ENCODE data around the gene CELF5. TPM values are rescaled to one million over a fixed set of nuclear protein-coding genes. Genes with fewer than 3 reads are reported as not detected.

CELF5 gene
- total and polyA plus RNA-seq, 2 experiments from 2014 or later: 5.6 to 10.6 TPM

DNA sequence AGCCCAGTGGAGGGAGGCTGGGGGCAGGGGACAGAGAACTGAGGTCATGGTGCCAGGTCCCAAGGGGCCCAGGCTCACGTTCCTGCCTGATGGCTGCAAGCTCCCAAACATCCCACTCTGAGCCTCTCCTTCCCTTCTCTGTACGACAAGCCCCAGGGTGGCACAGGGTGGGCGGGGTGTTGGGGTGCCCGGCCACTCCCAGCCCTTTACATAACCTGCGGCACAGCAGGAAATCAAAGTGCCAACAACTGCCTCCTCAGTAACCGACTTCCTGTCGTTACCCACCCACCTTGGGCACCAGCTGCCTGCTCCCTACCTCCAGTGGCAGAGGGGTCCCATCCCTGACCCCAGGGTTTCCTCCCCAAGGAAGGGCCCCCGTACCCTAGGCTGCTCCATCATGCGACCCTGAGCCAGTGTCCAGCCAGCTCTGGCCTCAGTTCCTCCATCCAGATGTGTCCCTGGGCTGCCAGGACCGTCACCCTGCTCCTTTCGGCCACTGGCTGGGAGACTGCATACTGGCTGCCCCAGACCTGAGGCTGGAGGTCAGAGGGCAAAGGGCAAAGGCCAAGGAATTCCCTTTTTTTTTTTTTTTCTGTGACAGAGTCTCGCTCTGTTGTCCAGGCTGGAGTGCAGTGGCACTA lies 114.2 kb downstream of the CELF5 start:
- no peak overlapping the region for H3K4me3 Mint-ChIP-seq
- no peak for TF ChIP-seq ZNF114 (CRISPR knock-in tag; IDR thresholded peaks at IDR 0.05)
- no peak for TF ChIP-seq JUNB (IDR thresholded peaks at IDR 0.05; ENCODE audit: unreplicated experiment)
- TF ChIP-seq, protein P1, sequence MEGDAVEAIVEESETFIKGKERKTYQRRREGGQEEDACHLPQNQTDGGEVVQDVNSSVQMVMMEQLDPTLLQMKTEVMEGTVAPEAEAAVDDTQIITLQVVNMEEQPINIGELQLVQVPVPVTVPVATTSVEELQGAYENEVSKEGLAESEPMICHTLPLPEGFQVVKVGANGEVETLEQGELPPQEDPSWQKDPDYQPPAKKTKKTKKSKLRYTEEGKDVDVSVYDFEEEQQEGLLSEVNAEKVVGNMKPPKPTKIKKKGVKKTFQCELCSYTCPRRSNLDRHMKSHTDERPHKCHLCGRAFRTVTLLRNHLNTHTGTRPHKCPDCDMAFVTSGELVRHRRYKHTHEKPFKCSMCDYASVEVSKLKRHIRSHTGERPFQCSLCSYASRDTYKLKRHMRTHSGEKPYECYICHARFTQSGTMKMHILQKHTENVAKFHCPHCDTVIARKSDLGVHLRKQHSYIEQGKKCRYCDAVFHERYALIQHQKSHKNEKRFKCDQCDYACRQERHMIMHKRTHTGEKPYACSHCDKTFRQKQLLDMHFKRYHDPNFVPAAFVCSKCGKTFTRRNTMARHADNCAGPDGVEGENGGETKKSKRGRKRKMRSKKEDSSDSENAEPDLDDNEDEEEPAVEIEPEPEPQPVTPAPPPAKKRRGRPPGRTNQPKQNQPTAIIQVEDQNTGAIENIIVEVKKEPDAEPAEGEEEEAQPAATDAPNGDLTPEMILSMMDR (conservative IDR thresholded peaks at IDR 0.05; ENCODE audit: low read depth in 2 of 2): no peak
- TF ChIP-seq, protein P2, sequence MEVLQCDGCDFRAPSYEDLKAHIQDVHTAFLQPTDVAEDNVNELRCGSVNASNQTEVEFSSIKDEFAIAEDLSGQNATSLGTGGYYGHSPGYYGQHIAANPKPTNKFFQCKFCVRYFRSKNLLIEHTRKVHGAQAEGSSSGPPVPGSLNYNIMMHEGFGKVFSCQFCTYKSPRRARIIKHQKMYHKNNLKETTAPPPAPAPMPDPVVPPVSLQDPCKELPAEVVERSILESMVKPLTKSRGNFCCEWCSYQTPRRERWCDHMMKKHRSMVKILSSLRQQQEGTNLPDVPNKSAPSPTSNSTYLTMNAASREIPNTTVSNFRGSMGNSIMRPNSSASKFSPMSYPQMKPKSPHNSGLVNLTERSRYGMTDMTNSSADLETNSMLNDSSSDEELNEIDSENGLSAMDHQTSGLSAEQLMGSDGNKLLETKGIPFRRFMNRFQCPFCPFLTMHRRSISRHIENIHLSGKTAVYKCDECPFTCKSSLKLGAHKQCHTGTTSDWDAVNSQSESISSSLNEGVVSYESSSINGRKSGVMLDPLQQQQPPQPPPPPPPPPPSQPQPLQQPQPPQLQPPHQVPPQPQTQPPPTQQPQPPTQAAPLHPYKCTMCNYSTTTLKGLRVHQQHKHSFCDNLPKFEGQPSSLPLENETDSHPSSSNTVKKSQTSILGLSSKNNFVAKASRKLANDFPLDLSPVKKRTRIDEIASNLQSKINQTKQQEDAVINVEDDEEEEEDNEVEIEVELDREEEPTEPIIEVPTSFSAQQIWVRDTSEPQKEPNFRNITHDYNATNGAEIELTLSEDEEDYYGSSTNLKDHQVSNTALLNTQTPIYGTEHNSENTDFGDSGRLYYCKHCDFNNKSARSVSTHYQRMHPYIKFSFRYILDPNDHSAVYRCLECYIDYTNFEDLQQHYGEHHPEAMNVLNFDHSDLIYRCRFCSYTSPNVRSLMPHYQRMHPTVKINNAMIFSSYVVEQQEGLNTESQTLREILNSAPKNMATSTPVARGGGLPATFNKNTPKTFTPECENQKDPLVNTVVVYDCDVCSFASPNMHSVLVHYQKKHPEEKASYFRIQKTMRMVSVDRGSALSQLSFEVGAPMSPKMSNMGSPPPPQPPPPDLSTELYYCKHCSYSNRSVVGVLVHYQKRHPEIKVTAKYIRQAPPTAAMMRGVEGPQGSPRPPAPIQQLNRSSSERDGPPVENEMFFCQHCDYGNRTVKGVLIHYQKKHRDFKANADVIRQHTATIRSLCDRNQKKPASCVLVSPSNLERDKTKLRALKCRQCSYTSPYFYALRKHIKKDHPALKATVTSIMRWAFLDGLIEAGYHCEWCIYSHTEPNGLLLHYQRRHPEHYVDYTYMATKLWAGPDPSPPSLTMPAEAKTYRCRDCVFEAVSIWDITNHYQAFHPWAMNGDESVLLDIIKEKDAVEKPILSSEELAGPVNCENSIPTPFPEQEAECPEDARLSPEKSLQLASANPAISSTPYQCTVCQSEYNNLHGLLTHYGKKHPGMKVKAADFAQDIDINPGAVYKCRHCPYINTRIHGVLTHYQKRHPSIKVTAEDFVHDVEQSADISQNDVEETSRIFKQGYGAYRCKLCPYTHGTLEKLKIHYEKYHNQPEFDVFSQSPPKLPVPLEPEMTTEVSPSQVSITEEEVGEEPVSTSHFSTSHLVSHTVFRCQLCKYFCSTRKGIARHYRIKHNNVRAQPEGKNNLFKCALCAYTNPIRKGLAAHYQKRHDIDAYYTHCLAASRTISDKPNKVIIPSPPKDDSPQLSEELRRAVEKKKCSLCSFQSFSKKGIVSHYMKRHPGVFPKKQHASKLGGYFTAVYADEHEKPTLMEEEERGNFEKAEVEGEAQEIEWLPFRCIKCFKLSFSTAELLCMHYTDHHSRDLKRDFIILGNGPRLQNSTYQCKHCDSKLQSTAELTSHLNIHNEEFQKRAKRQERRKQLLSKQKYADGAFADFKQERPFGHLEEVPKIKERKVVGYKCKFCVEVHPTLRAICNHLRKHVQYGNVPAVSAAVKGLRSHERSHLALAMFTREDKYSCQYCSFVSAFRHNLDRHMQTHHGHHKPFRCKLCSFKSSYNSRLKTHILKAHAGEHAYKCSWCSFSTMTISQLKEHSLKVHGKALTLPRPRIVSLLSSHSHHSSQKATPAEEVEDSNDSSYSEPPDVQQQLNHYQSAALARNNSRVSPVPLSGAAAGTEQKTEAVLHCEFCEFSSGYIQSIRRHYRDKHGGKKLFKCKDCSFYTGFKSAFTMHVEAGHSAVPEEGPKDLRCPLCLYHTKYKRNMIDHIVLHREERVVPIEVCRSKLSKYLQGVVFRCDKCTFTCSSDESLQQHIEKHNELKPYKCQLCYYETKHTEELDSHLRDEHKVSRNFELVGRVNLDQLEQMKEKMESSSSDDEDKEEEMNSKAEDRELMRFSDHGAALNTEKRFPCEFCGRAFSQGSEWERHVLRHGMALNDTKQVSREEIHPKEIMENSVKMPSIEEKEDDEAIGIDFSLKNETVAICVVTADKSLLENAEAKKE (CRISPR knock-in tag; IDR thresholded peaks at IDR 0.05): no peak
- TF ChIP-seq EZH2 (IDR thresholded peaks at IDR 0.05; ENCODE audit: low read depth, unreplicated experiment): no peak
- H2AFZ ChIP-seq: no peak overlapping the region
- H3K4me2 ChIP-seq: no peak overlapping the region
- H3K9me3 Mint-ChIP-seq: no peaks in the 10 kb centered on the region
- no peaks in the 10 kb centered on the region for H3K79me2 ChIP-seq (replicated peaks; ENCODE audit: insufficient read depth)
- H3K27ac Mint-ChIP-seq: no peak overlapping the region
- H3K4me1 Mint-ChIP-seq: no peaks in the 10 kb centered on the region
- H3K36me3 ChIP-seq (ENCODE audit: insufficient read depth): no peaks in the 10 kb centered on the region
- no peak overlapping the region for H3K4me3 ChIP-seq
- no peaks in the 10 kb centered on the region for H3K27me3 ChIP-seq (ENCODE audit: insufficient read depth)
- ATAC-seq (no peak), DNase-seq (ENCODE audit: low spot score) (no peak)
- H3K4me1 ChIP-seq (ENCODE audit: insufficient read depth): no peaks in the 10 kb centered on the region
- H3K9me2 ChIP-seq (ENCODE audit: insufficient read depth): no peaks in the 10 kb centered on the region
- H3K27me3 Mint-ChIP-seq (ENCODE audit: insufficient read depth, low read depth, poor library complexity): peaks cover 9% of the 10 kb centered on the region
- H3K36me3 Mint-ChIP-seq (ENCODE audit: low read depth): no peaks in the 10 kb centered on the region
- H3F3A ChIP-seq (replicated peaks; ENCODE audit: low read depth): no peaks in the 10 kb centered on the region
- H3K27ac ChIP-seq (ENCODE audit: low read depth): no peak overlapping the region
- no peaks in the 10 kb centered on the region for H4K20me1 ChIP-seq (replicated peaks; ENCODE audit: insufficient read depth)

Data from GM23338 (cell line).